NCI-H2196 treated with DMSO at 0.1 percent for 48 hours (cell line): ENCODE results near the gene LARP6.

Experiments used
- DNase-seq: peaks from one replicate; lab custom pipeline; 2025; ENCODE audit not compliant: unreplicated experiment; lab: John Stamatoyannopoulos, UW

Gene LARP6

GRCh38 chr15:70796516-70797310 is 57.2 kb downstream of the LARP6 start:
- DNase-seq = no peak

GRCh38 chr15:70795311-70795665 is 58.7 kb downstream of the LARP6 start:
- DNase-seq = no peak

- DNase-seq = no peak
Observed at GRCh38 chr15:70794596-70795310, 59.2 kb downstream of the LARP6 start.

- no peak for DNase-seq
Observed at GRCh38 chr15:70793694-70794093, 60.3 kb downstream of the LARP6 start.

GRCh38 chr15:70792171-70792573 is 61.8 kb downstream of the LARP6 start:
- DNase-seq = no peak

GRCh38 chr15:70791259-70791658 is 62.7 kb downstream of the LARP6 start:
- no peak for DNase-seq

GRCh38 chr15:70789213-70789612 is 64.7 kb downstream of the LARP6 start:
- DNase-seq = no peak

- no peak for DNase-seq
Observed at GRCh38 chr15:70788114-70789049, 65.6 kb downstream of the LARP6 start.

- DNase-seq = no peak
Observed at GRCh38 chr15:70786996-70787395, 67.0 kb downstream of the LARP6 start.

- DNase-seq = no peak
Observed at GRCh38 chr15:70783610-70784022, 70.3 kb downstream of the LARP6 start.

GRCh38 chr15:70783041-70783440 is 70.9 kb downstream of the LARP6 start:
- no peak for DNase-seq

GRCh38 chr15:70781236-70781635 is 72.7 kb downstream of the LARP6 start:
- no peak for DNase-seq
